MM.1S (cell line): Measurements from ENCODE around the gene TCF12.
"Not testable (repeated sequence)": the region's sequence is repeated elsewhere in the genome, so short reads cannot be mapped to it uniquely, and the experiment has no call there.

Experiments used
- DNase-seq: peaks from one replicate; pipeline ENCODE4 v3.0.0-alpha.2; 2015
- H2AFZ ChIP-seq: fragments of 300-600 bp; sonication (generic); 2 replicates; pipeline ENCODE4 v1.6.0; 2016; ENCODE audit warnings: antibody characterized with exemption, low read length
- H3F3A ChIP-seq: fragments of 300-600 bp; sonication (generic); 2 replicates; pipeline ENCODE4 v1.6.1; 2016; ENCODE audit warnings: mild to moderate bottlenecking, antibody characterized with exemption, low read length, moderate library complexity, mixed read lengths; ENCODE audit not compliant: insufficient read depth
- H3K27ac ChIP-seq: fragments of 300-600 bp; sonication (generic); 2 replicates; pipeline ENCODE4 v1.5.1; 2016; ENCODE audit warnings: mild to moderate bottlenecking, low read length
- H3K27me3 ChIP-seq: fragments of 300-600 bp; sonication (generic); replicated peaks from 2 replicates; pipeline ENCODE4 v1.6.0; 2016; ENCODE audit warnings: low read length; ENCODE audit not compliant: insufficient read depth
- H3K36me3 ChIP-seq: fragments of 300-600 bp; sonication (generic); replicated peaks from 2 replicates; pipeline ENCODE4 v1.6.1; 2016; ENCODE audit warnings: mild to moderate bottlenecking, low read length, mixed read lengths; ENCODE audit not compliant: insufficient read depth
- H3K4me1 ChIP-seq: fragments of 300-600 bp; sonication (generic); 2 replicates; pipeline ENCODE4 v1.6.1; 2016; ENCODE audit warnings: low read length, mixed read lengths
- H3K4me2 ChIP-seq: fragments of 300-600 bp; sonication (generic); 2 replicates; pipeline ENCODE4 v1.6.0; 2016; ENCODE audit warnings: low read depth, low read length
- H3K4me3 ChIP-seq: fragments of 300-600 bp; sonication (generic); 2 replicates; pipeline ENCODE4 v1.5.1; 2016; ENCODE audit warnings: low read length, mixed read lengths
- H3K79me2 ChIP-seq: fragments of 300-600 bp; sonication (generic); 2 replicates; pipeline ENCODE4 v1.6.1; 2016; ENCODE audit warnings: mixed run types, low read length, mixed read lengths
- H3K9ac ChIP-seq: fragments of 300-600 bp; sonication (generic); 2 replicates; pipeline ENCODE4 v1.6.1; 2016; ENCODE audit warnings: low read length, mixed read lengths
- H3K9me2 ChIP-seq: fragments of 300-600 bp; sonication (generic); replicated peaks from 2 replicates; pipeline ENCODE4 v1.6.1; 2016; ENCODE audit warnings: mild to moderate bottlenecking, low read length, mixed read lengths; ENCODE audit not compliant: insufficient read depth
- H3K9me3 ChIP-seq: fragments of 300-600 bp; sonication (generic); replicated peaks from 2 replicates; pipeline ENCODE4 v1.6.1; 2016; ENCODE audit warnings: mild to moderate bottlenecking, low read length, mixed read lengths; ENCODE audit not compliant: insufficient read depth
- H4K20me1 ChIP-seq: fragments of 300-600 bp; sonication (generic); 2 replicates; pipeline ENCODE4 v1.6.1; 2016; ENCODE audit warnings: mild to moderate bottlenecking, low read length, moderate library complexity, mixed read lengths; ENCODE audit not compliant: insufficient read depth
- EZH2 ChIP-seq: fragments of 300-600 bp; sonication (generic); optimal IDR thresholded peaks from 2 replicates; pipeline ENCODE3; 2017; ENCODE audit warnings: low read depth, mild to moderate bottlenecking, antibody characterized with exemption, low read length, mixed read lengths
- EZH2phosphoT487 ChIP-seq: fragments of 300-600 bp; sonication (generic); IDR thresholded peaks from 2 replicates; pipeline ENCODE4 v1.6.1; 2018; ENCODE audit warnings: antibody characterized with exemption, low read length
- TF ChIP-seq, protein P1 (sequence below): fragments of 300-600 bp; sonication (generic); IDR thresholded peaks from 2 replicates; pipeline ENCODE4 v1.5.1; 2016; ENCODE audit warnings: antibody characterized with exemption, low read length, mixed read lengths

The TCF12 gene

GRCh38 chr15:56930669-56931313 is 12.3 kb downstream of the TCF12 start:
- H3K4me2 ChIP-seq = no peak overlapping the region
- TF ChIP-seq EZH2phosphoT487 (no peak), EZH2 (no peak)
- TF ChIP-seq, protein P1, sequence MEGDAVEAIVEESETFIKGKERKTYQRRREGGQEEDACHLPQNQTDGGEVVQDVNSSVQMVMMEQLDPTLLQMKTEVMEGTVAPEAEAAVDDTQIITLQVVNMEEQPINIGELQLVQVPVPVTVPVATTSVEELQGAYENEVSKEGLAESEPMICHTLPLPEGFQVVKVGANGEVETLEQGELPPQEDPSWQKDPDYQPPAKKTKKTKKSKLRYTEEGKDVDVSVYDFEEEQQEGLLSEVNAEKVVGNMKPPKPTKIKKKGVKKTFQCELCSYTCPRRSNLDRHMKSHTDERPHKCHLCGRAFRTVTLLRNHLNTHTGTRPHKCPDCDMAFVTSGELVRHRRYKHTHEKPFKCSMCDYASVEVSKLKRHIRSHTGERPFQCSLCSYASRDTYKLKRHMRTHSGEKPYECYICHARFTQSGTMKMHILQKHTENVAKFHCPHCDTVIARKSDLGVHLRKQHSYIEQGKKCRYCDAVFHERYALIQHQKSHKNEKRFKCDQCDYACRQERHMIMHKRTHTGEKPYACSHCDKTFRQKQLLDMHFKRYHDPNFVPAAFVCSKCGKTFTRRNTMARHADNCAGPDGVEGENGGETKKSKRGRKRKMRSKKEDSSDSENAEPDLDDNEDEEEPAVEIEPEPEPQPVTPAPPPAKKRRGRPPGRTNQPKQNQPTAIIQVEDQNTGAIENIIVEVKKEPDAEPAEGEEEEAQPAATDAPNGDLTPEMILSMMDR = no peak
- no peaks in the 10 kb centered on the region for H3K9me2 ChIP-seq
- no peak overlapping the region for H3K27ac ChIP-seq
- no peaks in the 10 kb centered on the region for H3K4me1 ChIP-seq
- H3K9ac ChIP-seq = no peak overlapping the region
- H4K20me1 ChIP-seq = no peaks in the 10 kb centered on the region
- H2AFZ ChIP-seq = no peak overlapping the region
- DNase-seq = no peak
- H3K36me3 ChIP-seq = no peaks in the 10 kb centered on the region
- H3K79me2 ChIP-seq = peaks cover 35% of the 10 kb centered on the region
- no peaks in the 10 kb centered on the region for H3K27me3 ChIP-seq
- no peak overlapping the region for H3K4me3 ChIP-seq
- no peaks in the 10 kb centered on the region for H3F3A ChIP-seq
- no peaks in the 10 kb centered on the region for H3K9me3 ChIP-seq

GRCh38 chr15:56931639-56932508 is 13.4 kb downstream of the TCF12 start:
- Histone ChIP-seq H3K4me3 (no peak overlapping the region), H3K4me1 (no peaks in the 10 kb centered on the region), H3K9me3 (no peaks in the 10 kb centered on the region), H3K27ac (no peak overlapping the region), H3K79me2 (peaks cover 30% of the 10 kb centered on the region), H3K9me2 (no peaks in the 10 kb centered on the region), H3K9ac (no peak overlapping the region), H3K36me3 (no peaks in the 10 kb centered on the region), H3K27me3 (no peaks in the 10 kb centered on the region), H4K20me1 (no peaks in the 10 kb centered on the region), H2AFZ (no peak overlapping the region), H3F3A (no peaks in the 10 kb centered on the region), H3K4me2 (no peak overlapping the region)
- no peak for TF ChIP-seq EZH2
- TF ChIP-seq EZH2phosphoT487 = no peak
- TF ChIP-seq, protein P1 = no peak
- no peak for DNase-seq

DNA sequence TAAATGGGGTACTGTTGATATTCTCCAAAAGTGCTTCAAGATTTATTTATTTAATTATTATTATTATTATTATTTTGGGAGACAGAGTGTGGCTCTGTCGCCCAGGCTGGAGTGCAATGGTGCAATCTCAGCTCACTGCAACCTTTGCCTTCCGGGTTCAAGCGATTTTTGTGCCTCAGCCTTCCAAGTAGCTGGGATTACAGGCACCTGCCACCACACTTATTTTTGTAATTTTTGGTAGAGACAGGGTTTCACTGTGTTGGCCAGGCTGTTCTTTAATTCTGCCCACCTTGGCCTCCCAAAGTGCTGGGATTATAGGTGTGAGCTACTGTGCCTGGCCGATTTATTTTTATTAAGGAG is 14.0 kb downstream of the TCF12 start:
- not testable (repeated sequence) for DNase-seq, H3K27me3 ChIP-seq, H3K4me2 ChIP-seq, H3K4me3 ChIP-seq, H2AFZ ChIP-seq, H3F3A ChIP-seq, H3K27ac ChIP-seq, H4K20me1 ChIP-seq, H3K36me3 ChIP-seq, H3K9me2 ChIP-seq, H3K9me3 ChIP-seq, H3K4me1 ChIP-seq, H3K9ac ChIP-seq
- peaks cover 34% of the 10 kb centered on the region for H3K79me2 ChIP-seq

GRCh38 chr15:56933410-56933809 is 15.0 kb downstream of the TCF12 start:
- Histone ChIP-seq H3K4me2 (no peak overlapping the region), H3K79me2 (peaks cover 43% of the 10 kb centered on the region), H3K9me3 (no peaks in the 10 kb centered on the region), H3K27ac (no peak overlapping the region), H3F3A (no peaks in the 10 kb centered on the region), H2AFZ (no peak overlapping the region), H3K4me1 (no peaks in the 10 kb centered on the region), H3K27me3 (no peaks in the 10 kb centered on the region), H3K9ac (no peak overlapping the region), H3K9me2 (no peaks in the 10 kb centered on the region), H3K4me3 (no peak overlapping the region), H4K20me1 (no peaks in the 10 kb centered on the region), H3K36me3 (no peaks in the 10 kb centered on the region)
- DNase-seq = no peak
- no peak for TF ChIP-seq EZH2
- TF ChIP-seq, protein P1 = no peak
- no peak for TF ChIP-seq EZH2phosphoT487
